GM23338 (cell line): ENCODE measurements around the gene PPP1R3D.

Experiments used
- CTCF ChIP-seq, 2 experiments: fragments of 200-600 bp in 1 of 2; sonication (generic) in 1 of 2; conservative IDR thresholded peaks; 2 replicates each; pipeline versions ENCODE4 v1.5.1 to v1.6.1; 2016 to 2017; ENCODE audit warnings: antibody characterized with exemption in 2 of 2, low read depth in 2 of 2, mild to moderate bottlenecking in 2 of 2, moderate library complexity in 1 of 2
- EZH2phosphoT487 ChIP-seq: fragments of 200-600 bp; sonication (generic); IDR thresholded peaks from one replicate; pipeline ENCODE4 v1.8.1; 2018; ENCODE audit warnings: antibody characterized with exemption; ENCODE audit not compliant: unreplicated experiment
- JUNB ChIP-seq: IDR thresholded peaks from one replicate; pipeline ENCODE4 v1.6.1; 2016; ENCODE audit warnings: antibody characterized with exemption; ENCODE audit not compliant: unreplicated experiment
- POLR2AphosphoS5 ChIP-seq: IDR thresholded peaks from 2 replicates; pipeline ENCODE4 v1.6.1; 2016; ENCODE audit warnings: antibody characterized with exemption, low read depth
- ZNF114 ChIP-seq: fragments of 250-450 bp; sonication (Bioruptor Pico); IDR thresholded peaks from 2 replicates; pipeline ENCODE4 v1.5.0; 2020; ENCODE audit warnings: mild to moderate bottlenecking, moderate library complexity

- TF ChIP-seq CTCF (conservative IDR thresholded peaks at IDR 0.05; ENCODE audit: low read depth in 2 of 2) (no peak), EZH2phosphoT487 (no peak), POLR2AphosphoS5 (no peak), ZNF114 (CRISPR knock-in tag) (no peak), JUNB (no peak)
Measured at GRCh38 chr20:59940956-59941294, 820 bp upstream of the PPP1R3D start.
